ENCODE results near the gene LRRC74B.
A peak's percentile ranks its signal among the peaks of the same experiment; 100 is the strongest.
"Not testable (repeated sequence)": the region's sequence is repeated elsewhere in the genome, so short reads cannot be mapped to it uniquely, and the experiment has no call there.

The LRRC74B gene

DNA sequence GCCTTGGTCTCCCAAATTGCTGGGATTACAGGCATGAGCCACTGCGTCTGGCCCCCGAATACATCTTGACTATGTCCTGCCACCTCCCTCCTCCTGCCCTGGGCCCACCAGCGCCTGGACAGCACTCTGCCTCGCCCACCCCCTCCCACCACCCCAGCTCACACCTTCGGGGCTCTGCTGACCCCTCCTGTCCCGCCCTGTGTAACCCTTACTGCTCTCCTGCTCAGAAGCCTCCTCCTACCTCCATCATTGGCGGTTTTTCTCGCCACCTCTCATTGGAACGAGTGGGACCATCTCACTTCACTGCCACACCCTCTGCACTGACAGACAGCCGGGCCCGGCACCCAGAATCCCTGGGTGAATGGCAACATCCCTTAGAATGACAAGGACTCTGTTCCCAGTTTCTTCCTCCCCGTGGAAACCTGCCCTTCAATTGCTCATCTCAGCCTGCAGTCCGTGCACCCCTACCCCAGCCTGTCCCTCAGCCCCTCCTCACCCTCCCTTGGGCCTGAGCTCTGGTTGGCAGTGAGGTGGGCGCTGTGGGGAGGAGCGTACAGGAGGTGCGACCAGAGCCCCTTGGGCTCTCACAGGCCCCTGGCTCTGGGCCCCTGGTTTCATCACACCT is 32.2 kb downstream of the LRRC74B start:
- no peak for DNase-seq

DNA sequence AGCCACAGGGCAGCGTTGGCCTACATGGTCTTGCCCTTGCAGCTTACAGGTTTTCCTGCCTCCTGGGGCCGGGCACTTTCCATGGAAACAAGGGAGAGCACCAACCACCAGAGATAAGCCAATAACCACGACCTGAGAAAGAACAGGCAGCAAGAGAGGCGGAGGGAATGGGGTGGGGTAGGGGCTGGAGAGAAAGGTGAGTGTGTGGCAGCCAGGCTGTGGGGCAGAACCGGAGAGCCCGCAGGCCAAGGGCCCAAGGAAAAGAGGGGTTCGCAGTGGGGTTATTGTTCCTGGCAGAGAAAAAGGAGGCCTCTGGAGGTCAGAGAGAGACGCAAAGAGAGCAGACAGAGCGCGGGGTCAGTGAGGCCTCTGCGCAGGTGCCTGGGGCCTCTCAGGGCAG is 33.2 kb downstream of the LRRC74B start:
- DNase-seq = no peak

- no peak for DNase-seq
Measured at GRCh38 chr22:21079493-21079892, 33.7 kb downstream of the LRRC74B start.

DNA sequence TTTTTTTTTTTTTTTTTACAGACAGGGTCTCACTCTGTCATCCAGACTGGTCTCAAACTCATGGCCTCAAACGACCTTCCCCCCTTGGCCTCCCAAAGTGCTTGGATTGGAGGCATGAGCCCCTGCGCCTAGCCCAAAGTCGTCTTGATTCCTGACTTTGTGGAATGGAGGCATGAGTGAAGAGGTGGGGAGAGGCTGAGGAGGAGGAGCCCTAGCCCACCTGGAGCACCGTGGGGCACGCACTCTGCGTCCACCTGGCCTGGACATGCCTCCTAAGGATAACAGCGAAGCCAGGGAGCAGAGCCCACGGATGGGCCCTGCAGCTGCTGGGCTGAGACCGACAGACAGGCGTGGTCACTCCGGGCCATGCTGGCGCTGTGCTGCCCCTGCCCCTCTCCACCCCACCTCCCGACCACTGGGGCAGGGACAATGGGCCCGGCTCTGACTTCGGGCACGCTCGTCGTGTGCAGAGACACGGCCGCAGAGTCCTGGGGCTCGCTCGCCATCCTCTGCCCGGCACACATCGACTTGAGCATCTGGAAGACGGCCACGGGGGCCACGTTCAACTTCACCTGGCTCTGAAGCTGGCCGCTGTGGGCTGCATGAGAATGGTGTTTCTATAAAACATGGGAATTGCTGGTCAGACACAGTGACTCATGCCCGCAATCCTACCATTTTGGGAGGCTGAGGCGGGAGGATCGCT is 34.8 kb downstream of the LRRC74B start:
- no peak for DNase-seq

DNA sequence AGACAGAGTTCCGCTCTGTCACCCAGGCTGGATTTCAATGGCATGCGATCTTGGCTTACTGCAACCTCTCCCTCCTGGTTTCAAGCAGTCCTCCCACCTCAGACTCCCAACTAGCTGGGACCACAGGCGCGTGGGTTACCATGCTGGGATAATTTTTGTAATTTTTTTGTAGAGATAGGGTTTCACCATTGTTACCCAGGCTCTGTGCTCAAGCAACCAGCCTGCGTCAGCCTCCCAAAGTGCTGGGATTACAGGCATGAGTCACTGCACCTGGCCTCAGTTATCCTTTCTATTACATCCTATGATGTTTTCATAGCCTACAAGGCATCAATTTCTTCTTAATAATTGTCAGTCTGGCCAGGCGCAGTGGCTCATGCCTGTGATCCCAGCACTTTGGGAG is 36.5 kb downstream of the LRRC74B start:
- no peak for DNase-seq

DNA sequence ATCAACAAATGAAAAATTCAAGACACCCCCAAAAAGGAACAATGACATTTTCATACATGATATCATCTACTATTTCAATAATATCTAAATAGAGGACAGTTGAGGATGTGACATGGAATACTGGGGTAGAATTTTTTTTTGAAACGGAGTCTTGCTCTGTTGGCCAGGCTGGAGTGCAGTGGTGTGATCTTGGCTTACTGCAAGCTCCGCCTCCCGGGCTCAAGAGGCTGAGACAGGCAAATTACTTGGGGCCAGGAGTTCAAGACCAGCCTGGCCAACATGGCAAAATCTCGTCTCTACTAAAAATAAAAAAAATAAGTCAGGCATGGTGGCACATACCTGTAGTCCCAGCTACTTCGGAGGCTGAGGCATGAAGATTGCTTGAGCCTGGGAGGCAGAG is 41.4 kb downstream of the LRRC74B start:
- no peak for DNase-seq

- DNase-seq = not testable (repeated sequence)
Measured at GRCh38 chr22:21087926-21088325, 42.2 kb downstream of the LRRC74B start.

GRCh38 chr22:21091220-21091619 is 45.5 kb downstream of the LRRC74B start:
- DNase-seq = not testable (repeated sequence)

DNA sequence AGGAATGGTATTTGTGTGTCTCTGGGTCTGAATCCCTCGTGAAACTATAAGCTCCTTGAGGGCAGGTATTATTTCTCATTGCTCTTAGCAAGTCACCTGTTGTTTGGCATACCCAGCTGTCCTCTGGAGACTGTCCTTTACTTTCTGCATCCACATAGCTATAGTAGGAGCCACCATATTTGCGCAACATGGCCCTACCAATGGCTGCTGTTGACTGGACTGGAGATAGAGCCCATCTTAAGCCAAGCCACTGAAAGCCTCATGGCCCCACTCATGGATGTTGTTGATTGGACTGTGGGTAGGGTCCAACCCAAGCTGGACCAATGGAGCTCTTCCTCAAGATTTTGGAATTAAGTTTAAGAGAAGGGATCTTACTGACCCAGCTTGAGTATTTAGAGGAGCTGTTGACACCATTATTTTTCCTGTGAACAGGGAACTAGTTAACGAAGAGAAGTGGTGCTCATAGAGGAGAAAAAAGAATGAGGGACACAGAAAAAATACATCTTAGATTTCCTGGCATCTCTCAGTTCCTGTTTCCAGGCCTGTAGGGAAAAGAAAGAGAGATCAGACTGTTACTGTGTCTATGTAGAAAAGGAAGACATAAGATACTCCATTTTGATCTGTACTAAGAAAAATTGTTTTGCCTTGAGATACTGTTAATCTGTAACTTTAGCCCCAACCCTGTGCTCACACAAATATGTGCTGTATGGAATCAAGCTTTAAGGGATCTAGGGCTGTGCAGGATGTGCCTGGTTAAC is 47.2 kb downstream of the LRRC74B start:
- no peak for DNase-seq

DNA sequence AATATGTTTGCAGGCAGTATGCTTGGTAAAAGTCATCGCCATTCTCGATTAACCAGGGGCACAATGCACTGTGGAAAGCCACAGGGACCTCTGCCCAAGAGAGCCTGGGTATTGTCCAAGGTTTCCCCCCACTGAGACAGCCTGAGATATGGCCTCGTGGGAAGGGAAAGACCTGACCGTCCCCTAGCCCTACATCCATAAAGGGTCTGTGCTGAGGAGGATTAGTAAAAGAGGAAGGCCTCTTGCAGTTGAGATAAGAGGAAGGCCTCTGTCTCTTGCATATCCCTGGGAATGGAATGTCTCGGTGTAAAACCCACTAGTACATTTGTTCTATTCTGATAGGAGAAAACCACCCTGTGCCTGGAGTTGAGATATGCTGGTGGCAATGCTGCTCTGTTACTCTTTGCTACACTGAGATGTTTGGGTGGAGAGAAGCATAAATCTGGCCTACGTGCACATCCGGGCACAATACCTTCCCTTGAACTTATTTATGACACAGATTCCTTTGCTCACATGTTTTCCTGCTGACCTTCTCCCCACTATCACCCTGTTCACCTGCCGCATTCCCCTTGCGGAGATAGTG is 47.9 kb downstream of the LRRC74B start:
- DNase-seq = not testable (repeated sequence)

GRCh38 chr22:21094911-21095772 is 49.4 kb downstream of the LRRC74B start:
- DNase-seq = no peak

DNA sequence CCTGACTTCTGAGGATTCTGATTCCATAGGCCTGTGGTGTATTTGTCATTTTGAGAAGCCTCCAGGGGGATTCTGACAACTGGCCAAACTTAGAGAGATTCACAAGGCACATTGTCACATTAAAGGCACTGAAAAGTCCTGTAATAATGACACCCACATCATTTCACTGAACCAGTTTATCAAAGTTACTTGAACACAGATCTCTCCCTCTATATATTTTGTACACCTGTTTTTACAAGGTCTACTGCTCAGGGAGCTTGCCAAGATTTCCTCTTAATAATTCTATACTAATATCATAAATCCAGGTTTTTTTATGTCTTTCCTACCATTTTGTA is 50.0 kb downstream of the LRRC74B start:
- no peak for DNase-seq

DNA sequence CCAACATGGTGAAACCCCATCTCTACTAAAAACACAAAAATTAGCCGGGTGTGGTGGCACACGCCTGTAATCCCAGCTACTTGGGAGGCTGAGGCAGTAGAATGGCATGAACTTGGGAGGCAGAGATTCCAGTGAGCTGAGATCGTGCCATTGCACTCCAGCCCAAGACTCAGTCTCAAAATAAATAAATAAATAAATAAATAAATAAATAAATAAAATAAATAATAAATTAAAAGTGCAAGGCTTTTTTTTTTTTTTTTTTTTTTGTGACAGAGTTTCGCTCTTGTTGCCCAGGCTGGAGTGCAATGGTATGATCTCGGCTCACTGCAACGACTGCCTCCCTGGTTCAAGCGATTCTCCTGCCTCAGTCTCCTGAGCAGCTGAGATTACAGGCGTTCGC is 51.1 kb downstream of the LRRC74B start:
- DNase-seq = not testable (repeated sequence)

GRCh38 chr22:21098099-21098671 is 52.4 kb downstream of the LRRC74B start:
- no peak for DNase-seq

- no peak for DNase-seq
Measured at GRCh38 chr22:21099578-21099977, 53.8 kb downstream of the LRRC74B start.

DNA sequence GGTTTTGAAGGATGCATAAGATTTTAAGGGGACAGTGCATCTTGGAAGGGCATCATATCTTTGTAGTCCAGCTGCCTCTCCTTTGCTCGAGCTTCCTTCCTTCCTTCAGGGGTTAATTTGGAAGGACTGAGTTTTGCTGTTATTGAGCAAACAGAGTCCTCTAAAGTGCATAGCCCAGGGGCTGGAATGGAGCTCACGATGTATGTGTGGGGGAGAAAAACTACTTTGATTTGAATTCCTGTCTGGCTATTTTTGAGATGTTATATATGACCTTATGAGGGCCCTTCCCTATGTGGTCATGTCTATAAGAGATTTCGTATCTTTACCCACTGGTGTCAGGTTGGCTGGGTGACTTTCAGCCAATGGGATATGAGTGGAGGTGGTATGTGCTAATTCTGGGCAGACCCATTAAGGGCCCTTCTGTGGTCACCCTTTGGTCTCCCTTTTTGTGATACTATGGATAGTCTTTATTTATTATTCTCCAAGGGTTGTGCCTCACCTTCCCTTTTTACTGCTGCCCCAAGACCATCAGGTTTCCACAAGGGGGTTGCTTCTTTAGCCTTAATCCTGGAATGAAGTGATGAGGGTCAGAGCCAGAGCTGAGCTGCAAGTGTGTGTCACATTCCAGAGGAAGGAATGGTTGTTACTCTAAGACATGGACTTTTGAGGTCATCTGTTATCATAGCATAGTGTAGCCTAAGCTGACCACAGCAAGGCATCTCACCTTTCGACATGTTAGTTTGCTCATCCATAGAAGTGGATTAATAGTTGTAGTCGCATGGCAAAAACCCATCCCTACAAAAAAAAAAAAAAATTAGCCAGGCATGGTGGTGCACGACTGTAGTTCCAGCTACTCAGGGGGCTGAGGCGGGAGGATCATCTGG is 54.6 kb downstream of the LRRC74B start:
- DNase-seq = no peak

GRCh38 chr22:21101877-21102638 is 56.3 kb downstream of the LRRC74B start:
- DNase-seq = no peak

DNA sequence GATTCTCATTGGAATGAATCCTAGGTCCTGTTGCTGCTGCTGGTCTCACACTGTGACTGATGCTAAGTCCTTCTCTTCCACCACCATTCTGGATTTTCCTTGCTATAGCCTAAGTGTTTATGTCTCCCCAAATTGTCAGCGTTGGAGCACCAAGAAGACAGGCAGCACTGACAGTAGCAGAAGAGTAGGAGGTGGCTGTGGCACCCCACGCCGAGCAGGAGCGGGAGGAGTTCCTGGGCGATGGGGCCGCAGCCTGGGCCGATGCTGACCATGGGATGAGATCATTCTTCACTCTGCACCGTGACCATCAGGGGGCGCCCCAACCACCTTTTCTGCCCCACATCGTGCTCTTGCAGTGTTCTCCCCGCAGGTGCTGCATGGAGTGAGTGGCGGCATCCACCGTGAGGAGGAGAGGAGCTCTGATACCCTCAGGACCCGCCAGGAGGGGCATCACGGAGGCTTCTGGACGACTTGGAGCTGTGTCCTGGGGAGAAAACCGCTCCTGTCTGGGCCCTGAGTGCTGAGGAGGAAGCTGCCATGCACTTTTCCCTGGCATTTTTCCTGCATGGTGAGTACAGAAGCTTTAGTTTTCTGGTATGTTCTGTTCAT is 57.0 kb downstream of the LRRC74B start:
- peak; percentile 36 for DNase-seq

DNA sequence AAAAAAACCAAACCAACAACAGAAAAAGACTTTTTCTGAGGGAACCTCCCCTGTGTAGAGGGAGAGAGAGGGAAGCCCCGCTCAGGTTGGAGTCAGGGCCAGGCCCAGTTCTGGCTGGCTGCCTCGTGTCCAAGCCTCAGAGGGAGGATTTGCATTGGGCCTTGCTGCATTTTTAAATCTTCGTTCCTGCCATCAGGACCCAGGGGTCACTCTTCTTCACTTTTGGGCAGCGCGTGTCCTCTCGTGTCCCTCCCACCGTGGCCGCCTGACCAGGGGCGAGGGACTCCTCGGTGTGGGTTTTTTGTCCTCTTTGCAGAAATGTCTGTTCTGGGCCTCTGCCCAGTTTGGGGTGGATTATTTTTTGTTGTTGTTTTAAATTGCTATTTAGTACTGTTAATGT is 57.9 kb downstream of the LRRC74B start:
- DNase-seq = no peak

DNA sequence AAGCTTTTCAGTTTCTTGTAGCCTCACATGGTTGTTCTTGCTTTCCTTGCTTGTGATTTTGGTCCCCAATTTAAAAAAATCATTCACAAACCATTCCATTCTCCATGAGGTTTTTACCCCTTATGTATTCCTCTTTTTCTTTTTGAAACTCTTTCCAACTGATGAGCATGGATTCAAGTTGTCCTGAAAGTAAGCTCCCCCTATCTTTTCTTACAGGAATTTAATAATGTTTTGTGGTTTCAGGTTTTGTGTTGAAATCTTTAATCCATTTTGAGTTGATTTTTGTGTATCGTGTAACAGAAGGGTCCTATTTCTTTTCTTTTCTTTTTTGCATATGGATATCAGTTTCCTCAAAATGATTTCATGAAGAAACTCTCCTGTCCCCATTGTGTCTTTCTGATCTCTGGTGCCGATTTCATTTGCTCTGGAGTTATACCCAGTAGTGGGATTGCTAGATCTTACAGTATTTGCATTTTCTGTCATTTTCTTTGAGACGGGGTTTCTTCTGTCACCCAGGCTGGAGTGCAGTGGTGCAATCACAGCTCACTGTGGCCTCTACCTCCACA is 58.5 kb downstream of the LRRC74B start:
- no peak for DNase-seq

Measured in NCI-H2029 (cell line).